Measurements from ENCODE around the gene SH3BP4. TPM values are rescaled to one million over a fixed set of nuclear protein-coding genes. Genes with fewer than 3 reads are reported as not detected.

Gene SH3BP4
- total RNA-seq, 1 donor from 2014 or later = 53.4 TPM

GRCh38 chr2:235001237-235002133 lies 49.7 kb downstream of the SH3BP4 start:
- Histone ChIP-seq H3K27me3 (no peaks in the 10 kb centered on the region), H3K4me2 (no peak overlapping the region), H3K4me3 (no peak overlapping the region), H3K79me2 (ENCODE audit: low read depth) (peaks cover 100% of the 10 kb centered on the region), H3K36me3 (no peaks in the 10 kb centered on the region), H3K4me1 (peaks cover 37% of the 10 kb centered on the region), H3K27ac (no peak overlapping the region), H2AFZ (replicated peaks) (no peak overlapping the region), H4K20me1 (ENCODE audit: low read depth) (peaks cover 100% of the 10 kb centered on the region), H3K9me3 (ENCODE audit: low read depth) (no peaks in the 10 kb centered on the region), H3K9ac (no peak overlapping the region), H3F3A (ENCODE audit: low read depth) (peaks cover 41% of the 10 kb centered on the region)
- peak overlapping the region; percentile 63 for H3K27ac Mint-ChIP-seq
- no peak for DNase-seq (ENCODE audit: low spot score)
- H3K4me3 Mint-ChIP-seq = no peak overlapping the region
- TF ChIP-seq, protein P1, sequence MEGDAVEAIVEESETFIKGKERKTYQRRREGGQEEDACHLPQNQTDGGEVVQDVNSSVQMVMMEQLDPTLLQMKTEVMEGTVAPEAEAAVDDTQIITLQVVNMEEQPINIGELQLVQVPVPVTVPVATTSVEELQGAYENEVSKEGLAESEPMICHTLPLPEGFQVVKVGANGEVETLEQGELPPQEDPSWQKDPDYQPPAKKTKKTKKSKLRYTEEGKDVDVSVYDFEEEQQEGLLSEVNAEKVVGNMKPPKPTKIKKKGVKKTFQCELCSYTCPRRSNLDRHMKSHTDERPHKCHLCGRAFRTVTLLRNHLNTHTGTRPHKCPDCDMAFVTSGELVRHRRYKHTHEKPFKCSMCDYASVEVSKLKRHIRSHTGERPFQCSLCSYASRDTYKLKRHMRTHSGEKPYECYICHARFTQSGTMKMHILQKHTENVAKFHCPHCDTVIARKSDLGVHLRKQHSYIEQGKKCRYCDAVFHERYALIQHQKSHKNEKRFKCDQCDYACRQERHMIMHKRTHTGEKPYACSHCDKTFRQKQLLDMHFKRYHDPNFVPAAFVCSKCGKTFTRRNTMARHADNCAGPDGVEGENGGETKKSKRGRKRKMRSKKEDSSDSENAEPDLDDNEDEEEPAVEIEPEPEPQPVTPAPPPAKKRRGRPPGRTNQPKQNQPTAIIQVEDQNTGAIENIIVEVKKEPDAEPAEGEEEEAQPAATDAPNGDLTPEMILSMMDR (IDR thresholded peaks at IDR 0.05) = no peak
- no peak for TF ChIP-seq EZH2 (IDR thresholded peaks at IDR 0.05)
- TF ChIP-seq EZH2phosphoT487 (IDR thresholded peaks at IDR 0.05) = no peak
- peaks cover 5% of the 10 kb centered on the region for H3K9me3 Mint-ChIP-seq
- H3K27me3 Mint-ChIP-seq (ENCODE audit: insufficient read depth, low read depth) = peaks cover 2% of the 10 kb centered on the region
- peaks cover 73% of the 10 kb centered on the region for H3K4me1 Mint-ChIP-seq
- H3K36me3 Mint-ChIP-seq = peaks cover 44% of the 10 kb centered on the region

DNA sequence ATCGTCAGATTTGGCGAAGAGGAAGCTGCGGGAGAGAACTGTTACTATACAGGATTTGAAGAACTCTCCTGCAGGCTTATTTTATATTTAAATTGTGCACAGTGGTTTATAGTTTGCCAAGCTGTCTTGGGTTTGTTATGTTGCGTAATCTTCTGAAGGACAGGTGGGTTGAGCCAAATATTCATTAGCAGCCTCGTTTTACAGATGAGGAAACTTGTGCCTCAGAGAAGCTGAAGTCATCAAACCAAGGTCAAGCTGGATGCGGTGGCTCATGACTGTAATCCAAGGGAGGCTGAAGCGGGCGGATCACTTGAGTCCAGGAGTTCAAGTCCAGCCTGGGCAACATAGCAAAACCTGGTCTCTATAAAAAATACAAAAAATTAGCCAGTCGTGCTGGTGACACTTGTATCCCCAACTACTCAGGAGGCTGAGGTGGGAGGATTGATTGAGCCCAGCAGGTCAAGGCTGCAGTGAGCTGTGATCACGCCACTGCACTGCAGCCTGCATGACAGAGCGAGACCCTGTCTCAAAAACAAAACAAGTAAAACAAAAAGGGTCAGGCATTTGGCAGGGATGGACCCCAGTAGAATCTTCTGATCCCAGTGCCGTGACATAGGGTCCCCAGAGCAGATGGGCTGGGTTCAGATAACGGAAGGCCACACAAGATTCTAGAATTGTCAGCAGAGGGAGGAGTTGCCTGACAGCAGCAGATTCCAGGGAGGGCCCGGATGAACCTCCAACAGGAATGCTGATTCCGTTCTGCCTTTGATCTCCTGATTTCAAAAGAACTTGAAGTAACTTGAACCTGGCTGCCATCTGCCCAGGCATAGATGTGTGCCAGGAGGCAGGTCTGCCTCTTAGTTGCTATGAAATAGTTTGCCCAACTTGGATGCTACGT lies 50.6 kb downstream of the SH3BP4 start:
- Mint-ChIP-seq H3K4me1 (peaks cover 75% of the 10 kb centered on the region), H3K4me3 (no peak overlapping the region), H3K9me3 (peaks cover 6% of the 10 kb centered on the region), H3K27me3 (ENCODE audit: insufficient read depth, low read depth) (peaks cover 3% of the 10 kb centered on the region), H3K27ac (peak overlapping the region; percentile 79), H3K36me3 (peaks cover 42% of the 10 kb centered on the region)
- H3K27ac ChIP-seq = no peak overlapping the region
- peaks cover 100% of the 10 kb centered on the region for H3K79me2 ChIP-seq (ENCODE audit: low read depth)
- H3K4me1 ChIP-seq = peaks cover 29% of the 10 kb centered on the region
- H3K36me3 ChIP-seq = no peaks in the 10 kb centered on the region
- no peaks in the 10 kb centered on the region for H3K27me3 ChIP-seq
- H3K9me3 ChIP-seq (ENCODE audit: low read depth) = no peaks in the 10 kb centered on the region
- no peak overlapping the region for H3K4me2 ChIP-seq
- no peak overlapping the region for H2AFZ ChIP-seq (replicated peaks)
- H3K9ac ChIP-seq = no peak overlapping the region
- H3K4me3 ChIP-seq = no peak overlapping the region
- DNase-seq (ENCODE audit: low spot score) = no peak
- H3F3A ChIP-seq (ENCODE audit: low read depth) = peaks cover 39% of the 10 kb centered on the region
- TF ChIP-seq EZH2 (IDR thresholded peaks at IDR 0.05) = no peak
- TF ChIP-seq EZH2phosphoT487 (IDR thresholded peaks at IDR 0.05) = no peak
- TF ChIP-seq, protein P1 (IDR thresholded peaks at IDR 0.05) = no peak
- H4K20me1 ChIP-seq (ENCODE audit: low read depth) = peaks cover 100% of the 10 kb centered on the region

DNA sequence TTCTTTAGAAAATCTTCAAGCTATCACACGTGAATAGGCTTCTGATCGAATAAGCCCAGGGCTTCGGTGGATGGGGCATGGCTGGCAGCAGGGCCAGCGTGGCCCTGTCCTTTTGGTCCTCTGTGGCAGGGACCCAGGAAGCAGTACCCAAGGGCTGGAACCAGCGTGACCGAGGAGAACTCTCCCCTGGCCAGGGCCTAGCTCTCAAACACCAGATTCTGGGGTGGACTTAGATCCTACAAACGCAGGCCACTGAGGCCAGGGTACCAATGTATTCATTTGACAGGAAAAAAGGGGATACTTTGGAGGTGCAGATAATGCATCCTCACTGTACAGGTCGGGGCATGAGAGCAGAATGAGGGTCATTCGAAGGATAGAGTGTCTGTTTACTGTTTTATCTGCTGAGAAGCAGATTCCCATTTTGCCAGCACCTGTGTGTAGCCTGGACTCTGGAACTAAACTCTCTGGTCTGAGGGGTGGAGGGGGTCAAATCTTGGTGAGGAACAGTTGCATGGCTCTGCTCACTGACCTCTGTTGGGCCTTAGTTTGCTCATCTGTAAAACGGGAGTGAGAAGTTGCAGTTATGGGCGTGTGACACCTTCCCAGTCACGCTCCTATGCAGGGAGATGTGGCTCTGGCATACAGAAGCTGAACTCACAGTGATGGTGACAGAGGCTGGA lies 51.4 kb downstream of the SH3BP4 start:
- Histone ChIP-seq H3K27me3 (no peaks in the 10 kb centered on the region), H3K4me1 (peaks cover 26% of the 10 kb centered on the region), H3K4me2 (no peak overlapping the region), H3K9ac (no peak overlapping the region), H3K79me2 (ENCODE audit: low read depth) (peaks cover 100% of the 10 kb centered on the region), H2AFZ (replicated peaks) (no peak overlapping the region), H3K36me3 (no peaks in the 10 kb centered on the region), H3F3A (ENCODE audit: low read depth) (peaks cover 36% of the 10 kb centered on the region), H3K4me3 (no peak overlapping the region), H3K27ac (no peak overlapping the region), H4K20me1 (ENCODE audit: low read depth) (peaks cover 100% of the 10 kb centered on the region), H3K9me3 (ENCODE audit: low read depth) (no peaks in the 10 kb centered on the region)
- H3K4me3 Mint-ChIP-seq = no peak overlapping the region
- no peak for DNase-seq (ENCODE audit: low spot score)
- peaks cover 5% of the 10 kb centered on the region for H3K27me3 Mint-ChIP-seq (ENCODE audit: insufficient read depth, low read depth)
- H3K27ac Mint-ChIP-seq = peak overlapping the region; percentile 79
- peaks cover 42% of the 10 kb centered on the region for H3K36me3 Mint-ChIP-seq
- TF ChIP-seq, protein P1 (IDR thresholded peaks at IDR 0.05) = no peak
- no peak for TF ChIP-seq EZH2 (IDR thresholded peaks at IDR 0.05)
- no peak for TF ChIP-seq EZH2phosphoT487 (IDR thresholded peaks at IDR 0.05)
- H3K4me1 Mint-ChIP-seq = peaks cover 76% of the 10 kb centered on the region
- H3K9me3 Mint-ChIP-seq = peaks cover 9% of the 10 kb centered on the region

All from neural progenitor cell (in vitro differentiated cells).